Measurements from ENCODE around the gene HMGCR.

The HMGCR gene

DNA sequence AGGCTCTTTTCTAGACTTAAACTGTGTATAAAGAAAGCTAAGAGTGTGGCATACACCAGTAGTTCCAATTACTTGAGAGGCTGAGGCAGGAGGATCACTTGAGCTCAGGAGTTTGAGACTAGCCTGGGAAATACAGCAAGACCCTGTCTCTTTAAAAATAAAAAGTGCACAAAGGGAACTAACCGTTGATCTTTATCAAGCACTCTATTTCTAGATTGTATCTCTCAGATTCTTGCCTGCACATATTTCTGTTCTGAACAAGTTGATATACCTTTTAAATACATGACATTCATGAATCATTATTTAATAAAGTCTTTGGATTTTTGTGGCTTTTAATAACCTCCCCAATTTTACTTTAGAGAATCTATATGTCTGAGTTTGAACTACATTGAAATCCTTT lies 47.2 kb downstream of the HMGCR start:
- H3K36me3 Mint-ChIP-seq (ENCODE audit: low read depth): peaks cover 25% of the 10 kb centered on the region
- H3K27ac Mint-ChIP-seq: no peak overlapping the region
- H3K27me3 Mint-ChIP-seq (ENCODE audit: low read depth): no peaks in the 10 kb centered on the region
- H3K4me1 Mint-ChIP-seq (ENCODE audit: low read depth): peaks cover 7% of the 10 kb centered on the region
- H3K9me3 Mint-ChIP-seq: no peaks in the 10 kb centered on the region
- H3K4me3 Mint-ChIP-seq: no peak overlapping the region

DNA sequence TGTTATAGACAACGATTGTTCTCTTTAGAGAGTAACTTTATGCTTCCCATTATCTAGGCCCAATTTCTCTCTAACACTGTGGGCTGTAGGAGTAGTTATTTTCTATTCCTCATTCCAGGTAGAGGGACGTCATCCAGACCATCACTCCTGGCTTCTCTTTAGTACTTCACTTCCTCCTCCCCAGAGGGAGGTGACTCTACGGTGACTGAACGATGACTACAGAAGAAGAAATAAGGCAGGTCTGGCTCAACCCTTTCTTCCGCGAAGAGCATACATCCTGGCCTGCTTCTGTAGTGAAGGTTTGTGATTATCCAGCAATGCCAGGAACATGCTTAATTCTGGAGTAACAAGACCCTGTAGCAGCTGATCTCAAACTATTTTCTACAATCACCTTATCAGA lies 50.8 kb downstream of the HMGCR start:
- Mint-ChIP-seq H3K4me3 (no peak overlapping the region), H3K4me1 (ENCODE audit: low read depth) (peaks cover 13% of the 10 kb centered on the region), H3K27me3 (ENCODE audit: low read depth) (no peaks in the 10 kb centered on the region), H3K9me3 (no peaks in the 10 kb centered on the region), H3K27ac (no peak overlapping the region), H3K36me3 (ENCODE audit: low read depth) (peaks cover 25% of the 10 kb centered on the region)

- Mint-ChIP-seq H3K27ac (no peak overlapping the region), H3K4me1 (ENCODE audit: low read depth) (peaks cover 11% of the 10 kb centered on the region), H3K4me3 (no peak overlapping the region), H3K36me3 (ENCODE audit: low read depth) (peaks cover 21% of the 10 kb centered on the region), H3K27me3 (ENCODE audit: low read depth) (no peaks in the 10 kb centered on the region), H3K9me3 (no peaks in the 10 kb centered on the region)
Observed at GRCh38 chr5:75389430-75389829, 52.4 kb downstream of the HMGCR start.

DNA sequence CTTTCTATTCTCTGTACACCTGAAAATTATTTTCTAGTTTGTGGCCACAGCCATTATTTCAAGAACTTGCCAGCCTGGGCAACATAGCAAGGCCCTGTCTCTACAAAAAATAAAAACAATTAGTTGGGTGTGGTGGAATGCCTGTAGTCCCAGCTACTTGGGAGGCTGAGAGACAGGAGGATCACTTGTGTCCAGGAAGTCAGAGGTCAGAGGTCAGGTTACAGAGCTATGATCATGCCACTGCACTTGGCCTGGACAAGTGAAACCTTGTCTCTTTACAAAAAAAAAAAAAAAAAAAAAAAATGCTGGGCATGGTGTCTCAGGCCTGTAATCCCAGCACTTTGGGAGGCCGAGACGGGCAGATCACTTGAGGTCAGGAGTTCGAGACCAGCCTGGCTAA lies 58.3 kb downstream of the HMGCR start:
- H3K27me3 Mint-ChIP-seq (ENCODE audit: low read depth): no peaks in the 10 kb centered on the region
- peaks cover 13% of the 10 kb centered on the region for H3K36me3 Mint-ChIP-seq (ENCODE audit: low read depth)
- no peaks in the 10 kb centered on the region for H3K4me1 Mint-ChIP-seq (ENCODE audit: low read depth)
- H3K27ac Mint-ChIP-seq: no peak overlapping the region
- H3K4me3 Mint-ChIP-seq: no peak overlapping the region
- no peaks in the 10 kb centered on the region for H3K9me3 Mint-ChIP-seq

DNA sequence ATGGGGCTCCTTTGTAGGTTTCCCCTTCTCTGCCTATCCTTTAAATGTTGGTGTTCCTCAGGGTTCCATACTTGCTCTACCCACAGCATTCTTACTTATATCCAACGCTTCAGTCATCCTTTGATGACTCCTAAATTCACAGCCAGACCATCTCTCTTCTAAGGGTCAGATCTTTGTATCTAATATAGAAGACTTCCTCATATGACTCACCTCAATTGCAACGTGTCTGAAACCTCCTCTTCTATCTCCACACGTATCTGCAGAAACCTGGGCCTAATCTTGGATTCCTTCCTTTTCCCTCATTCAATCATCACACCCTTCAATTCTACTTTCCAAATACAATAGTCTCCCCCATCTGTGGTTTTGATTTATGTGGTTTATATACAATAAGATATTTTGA lies 68.3 kb downstream of the HMGCR start:
- peaks cover 20% of the 10 kb centered on the region for H3K36me3 Mint-ChIP-seq (ENCODE audit: low read depth)
- no peaks in the 10 kb centered on the region for H3K4me1 Mint-ChIP-seq (ENCODE audit: low read depth)
- no peak overlapping the region for H3K27ac Mint-ChIP-seq
- no peaks in the 10 kb centered on the region for H3K27me3 Mint-ChIP-seq (ENCODE audit: low read depth)
- no peak overlapping the region for H3K4me3 Mint-ChIP-seq
- no peaks in the 10 kb centered on the region for H3K9me3 Mint-ChIP-seq
